ENCODE results near the gene SGTA.

SGTA gene

DNA sequence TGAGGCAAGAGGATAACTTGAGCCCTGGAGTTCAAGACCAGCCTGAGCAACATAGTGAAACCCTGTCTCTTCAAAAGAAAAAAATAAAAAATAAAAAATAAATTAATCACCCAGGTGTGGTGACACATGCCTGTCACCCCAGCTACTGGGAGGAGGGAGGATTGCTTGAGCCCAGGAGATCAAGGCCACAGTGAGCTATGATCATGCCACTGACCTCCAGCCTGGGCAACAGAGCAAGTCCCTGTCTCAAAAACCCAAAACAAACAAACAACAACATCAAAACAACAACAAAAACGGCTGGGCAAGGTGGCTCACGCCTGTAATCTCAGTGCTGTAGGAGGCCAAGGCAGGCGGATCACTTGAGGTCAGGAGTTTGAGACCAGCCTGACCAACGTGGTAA, 39.0 kb downstream of the SGTA start:
- no peak for DNase-seq

DNA sequence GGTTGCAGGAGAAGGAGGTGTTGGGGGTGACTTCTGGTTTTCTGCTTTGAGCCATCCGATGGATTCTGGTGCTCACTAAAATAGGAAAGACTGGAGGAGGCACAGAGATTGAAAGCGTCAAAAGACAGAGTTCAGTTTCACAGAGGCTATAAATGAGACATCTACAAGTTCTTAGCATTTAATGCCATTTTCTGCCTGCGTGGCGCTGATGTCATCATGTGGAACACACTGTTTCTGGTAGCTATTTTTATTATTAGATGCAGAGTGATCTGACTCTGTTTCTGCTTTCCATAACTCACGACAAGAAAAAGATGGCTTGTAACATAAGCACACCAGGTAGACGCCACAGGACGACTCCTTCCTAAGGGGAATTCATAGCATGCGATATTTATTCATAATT, 40.0 kb downstream of the SGTA start:
- DNase-seq, result no peak

DNA sequence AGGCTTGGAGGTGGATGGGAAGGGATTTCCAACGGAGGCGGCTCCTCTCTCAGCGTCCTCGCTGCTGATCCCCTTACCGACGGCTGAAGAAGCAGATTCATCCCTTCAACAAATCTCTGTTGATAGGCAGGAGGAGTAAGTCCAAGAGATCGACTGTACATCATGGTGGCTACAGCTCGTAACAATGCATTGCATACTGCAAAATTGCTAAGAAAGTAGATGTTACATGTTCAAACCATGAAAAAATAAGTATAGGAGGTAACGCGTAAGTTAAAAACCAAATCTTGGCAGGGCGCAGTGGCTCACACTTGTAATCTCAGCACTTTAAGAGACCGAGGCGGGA, 42.8 kb downstream of the SGTA start:
- DNase-seq, result no peak

DNA sequence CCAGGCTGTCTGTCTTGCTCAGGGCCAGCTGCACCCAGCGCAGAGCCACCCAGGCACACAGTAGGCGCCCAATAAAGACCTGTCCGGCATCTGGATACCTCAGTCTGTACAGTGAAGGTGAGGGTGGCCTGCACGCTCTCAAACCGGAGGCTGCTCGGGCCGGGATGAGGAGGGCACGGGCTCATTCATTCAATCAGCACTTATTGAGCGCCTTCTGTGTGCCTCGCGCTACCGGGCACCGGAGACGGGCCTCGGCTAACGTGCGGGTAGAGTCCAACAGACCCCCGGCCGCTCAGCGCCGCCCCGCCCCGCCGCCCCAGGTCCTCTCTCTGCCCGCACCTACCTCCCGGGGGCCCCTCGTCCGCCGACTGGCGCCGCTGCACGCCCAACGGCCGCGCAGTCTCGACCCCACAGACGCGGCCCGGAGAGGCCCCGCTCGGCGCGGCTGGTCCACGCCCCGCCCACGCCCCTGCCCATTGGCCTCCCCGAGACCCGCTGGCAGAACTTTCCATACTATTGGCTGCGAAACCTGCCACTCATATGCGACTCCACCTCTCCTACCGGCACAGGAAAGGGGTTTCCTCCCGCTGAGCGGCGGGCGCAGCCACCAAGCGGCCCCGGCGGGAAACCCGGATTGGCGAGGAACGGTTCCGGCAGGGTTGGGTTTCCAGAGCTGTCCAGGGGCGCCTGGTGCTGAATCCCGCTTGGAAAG, 43.3 kb downstream of the SGTA start, which contains the start of gene SLC39A3:
TSS of gene SLC39A3 (minus strand) at position 416 of the 712 bp plus-strand sequence. CDS start 2,760 bp downstream, outside the sequence.
- DNase-seq, result peak; percentile 96

DNA sequence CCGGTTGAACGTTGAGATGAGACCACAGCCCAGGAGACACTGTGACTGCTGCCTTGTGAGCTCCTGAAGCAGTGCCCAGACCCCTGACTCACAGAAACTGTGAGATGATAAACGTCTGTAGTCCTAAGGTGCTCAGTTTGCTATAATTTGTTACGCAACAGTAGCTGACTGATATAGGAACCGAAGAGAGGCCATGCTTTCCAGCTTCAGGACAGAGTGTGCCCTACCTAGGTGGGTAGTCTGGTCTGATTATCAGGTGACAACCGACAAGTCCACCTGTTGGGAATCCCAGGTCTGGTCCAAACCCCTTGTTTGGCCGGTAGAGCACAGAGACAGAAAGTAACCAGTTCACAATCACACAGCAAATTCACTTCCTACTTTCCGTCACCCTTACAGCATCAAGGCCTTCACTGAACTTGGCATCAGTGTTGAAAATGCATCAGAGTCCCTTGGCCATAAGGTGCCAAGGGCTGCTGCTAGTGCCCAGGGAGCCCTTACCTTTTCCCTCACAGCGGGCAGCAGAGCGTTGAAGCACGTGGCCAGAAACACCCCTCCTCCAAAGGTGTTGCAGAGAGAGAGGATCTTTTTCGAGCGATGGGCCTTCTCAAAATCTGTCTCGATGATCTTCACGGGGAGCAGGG, 46.4 kb downstream of the SGTA start:
- no peak for DNase-seq

DNA sequence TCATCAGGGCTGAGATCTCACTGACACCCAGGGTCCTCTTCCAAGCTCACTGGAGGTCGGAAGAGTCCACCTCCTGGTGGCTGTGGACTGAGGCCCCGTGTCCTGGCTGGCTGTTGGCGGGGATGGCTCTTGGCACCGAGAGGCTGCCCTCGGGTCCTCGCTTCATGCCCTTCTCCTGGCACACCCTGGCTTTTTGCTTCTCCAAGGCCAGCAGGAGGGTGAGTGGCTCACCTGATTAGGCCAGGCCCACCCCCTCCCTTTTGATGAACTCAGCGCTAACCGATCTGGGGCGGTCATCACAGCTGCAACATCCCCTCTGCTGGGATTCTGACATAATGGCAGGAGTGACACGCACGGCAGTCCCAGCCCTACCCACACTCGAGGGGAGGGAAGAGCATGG, 47.7 kb downstream of the SGTA start:
- DNase-seq, result no peak

DNA sequence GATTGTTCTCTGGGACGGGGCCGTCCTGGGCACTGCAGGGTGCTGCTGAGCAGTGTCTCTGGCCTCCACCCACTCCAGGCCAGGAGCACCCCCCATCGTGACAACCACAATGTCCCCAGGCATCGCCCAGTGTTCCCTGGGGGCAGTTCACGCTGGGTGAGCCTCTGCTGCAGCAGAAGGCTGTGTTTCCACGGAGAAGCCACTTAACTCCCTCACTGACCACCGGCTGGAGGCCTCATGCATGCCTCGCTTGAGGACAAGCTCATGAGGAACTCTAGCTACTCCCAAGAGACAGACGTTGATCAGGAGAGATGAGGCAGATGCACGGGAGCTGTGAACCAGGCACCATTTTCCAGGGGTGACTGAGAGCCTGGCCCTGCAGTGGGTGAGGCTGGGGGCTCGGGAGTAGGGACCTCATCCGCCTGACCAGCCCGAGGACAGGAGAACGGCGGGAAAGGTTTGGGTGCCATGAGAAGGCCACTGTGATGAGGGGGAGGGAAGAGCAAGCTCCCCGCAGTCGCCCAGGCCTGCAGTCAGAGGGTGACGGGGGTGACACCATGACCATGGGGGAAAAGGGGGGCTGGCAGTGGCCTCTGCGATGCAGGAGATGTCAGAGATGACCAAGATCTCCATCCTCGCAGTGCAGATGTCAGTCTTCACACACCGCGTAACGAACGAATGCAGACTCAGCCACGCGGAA, 48.3 kb downstream of the SGTA start:
- no peak for DNase-seq

DNA sequence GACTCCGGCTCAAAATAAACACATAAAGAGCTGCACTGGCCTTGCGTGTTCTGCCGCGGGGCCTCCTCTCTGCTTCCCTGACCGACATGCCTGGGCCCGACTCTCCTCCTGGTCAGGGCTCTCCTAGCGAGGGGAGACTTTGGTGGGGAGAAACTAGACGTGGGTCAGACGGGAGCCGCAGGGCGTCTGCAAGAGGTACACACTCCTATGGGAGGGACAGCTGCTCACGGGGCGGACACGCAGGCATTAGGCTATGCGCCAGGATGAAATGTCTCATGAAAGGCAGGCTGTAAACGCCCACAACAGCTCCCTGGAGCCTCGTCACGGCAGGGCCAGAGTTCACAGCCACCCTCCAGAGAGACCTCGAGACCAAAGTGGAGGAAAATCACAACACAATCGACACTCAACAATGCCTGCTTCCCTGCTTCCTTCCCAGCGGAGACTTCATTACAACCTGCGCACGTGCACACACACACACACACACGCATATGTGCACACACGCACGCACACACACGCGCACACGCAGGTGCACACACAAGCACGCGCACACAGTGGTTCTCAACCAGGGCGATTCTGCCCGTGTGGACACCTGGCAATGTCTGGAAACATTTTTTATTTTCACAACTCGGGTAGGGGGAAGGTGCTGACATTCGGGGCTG, 49.0 kb downstream of the SGTA start:
- no peak for DNase-seq

DNA sequence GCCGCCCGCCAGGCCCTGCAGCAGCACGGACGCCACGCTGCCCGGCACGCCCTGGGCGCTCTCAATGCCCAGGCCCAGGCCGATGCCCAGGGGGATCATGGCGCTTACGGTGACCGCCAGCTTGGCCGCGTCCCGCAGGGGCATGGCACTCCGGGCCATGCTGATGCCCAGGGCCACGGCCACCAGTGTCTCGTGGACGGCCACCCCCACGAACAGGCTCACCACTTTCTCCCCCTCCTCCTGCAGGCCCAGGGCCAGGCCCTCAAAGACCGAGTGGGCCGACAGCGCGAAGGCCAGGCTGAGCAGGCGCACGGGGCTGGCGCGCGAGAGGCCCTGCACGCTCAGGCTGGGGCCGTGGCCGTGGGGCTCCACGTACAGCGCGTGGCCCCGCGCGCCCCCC, 50.2 kb downstream of the SGTA start:
- no peak for DNase-seq

DNA sequence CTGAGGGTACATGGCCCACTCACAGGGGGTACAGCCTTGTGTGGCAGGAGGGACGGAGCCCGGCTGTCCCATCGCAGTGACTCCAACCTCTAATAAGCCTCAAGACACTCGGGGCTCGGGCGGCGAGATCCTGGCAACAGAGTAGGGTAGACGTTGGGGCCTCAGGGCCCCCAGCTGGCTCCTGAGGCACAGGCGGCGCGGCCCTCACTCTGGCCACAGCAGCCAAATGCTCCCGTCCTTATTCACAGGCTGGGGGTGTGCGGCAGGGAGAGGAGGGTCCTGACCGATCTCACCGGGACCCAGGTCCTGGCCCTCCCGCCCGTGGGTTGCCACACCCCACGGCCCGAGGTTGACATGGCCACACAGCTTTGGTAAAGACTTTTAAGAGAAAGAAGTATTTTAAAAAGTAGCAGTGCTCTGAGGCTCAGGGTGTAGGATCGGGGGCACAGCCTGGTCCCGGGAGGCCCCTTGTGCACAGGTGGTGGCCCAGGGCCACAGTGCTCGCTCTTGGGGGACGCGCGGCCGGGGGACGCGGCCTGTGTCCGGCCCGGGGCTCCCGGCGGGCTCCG, 50.8 kb downstream of the SGTA start:
- no peak for DNase-seq

DNA sequence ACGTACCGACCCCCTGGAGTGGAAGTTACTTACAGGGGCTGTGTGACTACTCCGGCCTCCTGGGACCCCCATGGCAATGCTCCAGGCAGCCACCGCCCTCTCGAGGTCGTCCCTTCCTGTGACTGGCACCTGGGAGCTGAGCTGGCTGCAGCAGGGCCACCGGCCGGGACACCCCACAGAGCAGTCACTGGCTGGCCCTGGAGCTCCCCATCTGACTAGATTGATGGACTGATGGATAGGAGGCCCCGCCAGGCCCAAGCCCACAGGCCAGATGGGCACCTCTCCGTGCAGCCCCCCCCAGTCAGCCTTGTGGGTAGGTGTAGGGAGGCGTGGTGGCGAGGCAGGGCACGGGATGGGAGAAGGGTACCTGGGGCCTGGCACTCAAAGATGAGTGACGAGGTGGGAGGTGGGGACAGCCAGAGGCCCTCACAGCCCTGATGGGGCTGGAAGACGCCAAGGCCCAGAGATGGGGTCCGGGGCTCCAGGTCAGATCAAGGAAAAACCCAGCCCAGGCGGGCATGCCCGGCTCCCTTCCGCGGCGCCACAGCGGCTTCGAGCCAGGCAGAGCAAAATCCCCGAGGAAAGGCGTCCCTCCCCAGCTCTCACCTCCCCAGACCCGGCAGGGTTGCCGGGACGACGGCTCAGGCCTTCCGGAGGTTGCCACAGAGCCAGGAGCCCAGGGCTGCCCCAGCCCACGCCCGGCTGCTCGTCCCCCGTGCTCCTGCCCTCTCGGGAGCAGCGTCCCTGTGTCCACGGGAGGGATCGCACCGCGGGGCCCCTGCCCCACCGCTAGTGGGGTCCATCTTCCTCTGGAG, 51.7 kb downstream of the SGTA start:
- peak; percentile 2 for DNase-seq

DNA sequence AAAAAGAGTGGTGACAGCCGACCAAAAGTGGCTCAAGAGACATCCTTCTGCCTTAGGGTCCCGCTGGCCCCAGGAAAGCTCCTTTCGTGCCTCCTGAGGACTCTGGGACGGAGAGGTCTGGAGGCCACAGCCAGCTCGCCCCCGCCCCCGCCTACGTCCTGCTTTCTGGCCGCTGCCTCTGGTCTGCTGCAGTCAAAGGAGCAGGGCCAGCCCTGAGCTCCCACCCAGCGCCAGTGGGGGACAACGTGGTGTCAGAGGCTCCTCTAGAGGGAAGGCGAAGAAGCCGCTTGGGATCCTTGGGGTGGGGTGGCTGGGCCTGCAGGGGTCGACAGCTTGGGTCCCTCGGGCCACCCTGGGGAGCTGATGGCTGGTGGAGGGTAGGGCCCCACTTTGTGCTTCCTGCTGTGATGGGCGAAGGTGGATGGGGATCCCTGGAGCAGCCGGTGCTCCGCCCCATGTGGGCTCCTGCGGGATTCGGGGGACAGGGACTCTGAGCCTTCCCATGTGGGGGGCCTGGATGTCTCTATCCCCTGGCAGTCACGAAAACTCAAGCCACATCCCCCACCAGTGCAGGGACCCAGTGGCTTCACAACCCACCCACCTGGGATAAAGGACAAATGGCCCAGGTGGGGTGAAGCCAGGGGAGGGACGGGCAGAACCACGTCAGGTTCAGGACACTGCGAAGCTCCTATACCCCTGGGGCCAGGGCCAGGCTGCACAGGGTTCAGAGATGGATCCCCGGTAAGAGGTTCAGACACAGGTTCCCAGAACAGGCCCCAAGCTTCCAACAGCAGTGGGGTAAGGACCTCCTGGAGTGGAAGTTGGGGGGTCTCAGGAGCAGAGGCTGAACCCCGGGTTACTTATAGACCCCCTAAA, 52.9 kb downstream of the SGTA start:
- no peak for DNase-seq

DNA sequence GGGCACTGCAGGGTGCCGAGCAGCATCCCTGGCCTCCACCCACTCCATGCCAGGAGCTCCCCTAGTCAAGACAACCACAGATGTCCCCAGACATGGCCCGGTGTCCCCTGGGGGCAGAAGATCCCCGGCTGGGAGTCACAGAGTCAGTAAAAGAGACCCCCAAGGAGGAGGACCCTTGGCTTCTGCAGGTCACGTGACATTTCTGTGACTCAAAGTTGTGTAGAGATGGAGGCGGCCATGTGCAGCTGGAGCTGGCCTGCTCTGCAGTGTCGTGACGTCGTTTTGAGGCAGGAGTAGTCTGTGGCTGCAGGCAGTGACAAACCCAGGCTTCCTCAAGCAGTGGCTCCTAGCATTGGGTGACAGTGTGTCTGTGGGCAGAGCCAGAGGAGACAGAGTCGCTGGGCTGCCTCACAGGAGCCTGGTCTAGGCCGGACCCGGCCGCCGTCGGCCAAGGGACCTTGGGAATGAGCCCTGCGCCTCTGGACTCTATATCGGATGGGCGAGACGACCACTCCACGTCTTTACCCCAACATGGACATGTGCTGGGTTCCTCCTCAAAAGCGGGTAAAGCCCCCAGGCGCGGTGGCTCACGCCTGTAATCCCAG, 54.2 kb downstream of the SGTA start:
- no peak for DNase-seq

DNA sequence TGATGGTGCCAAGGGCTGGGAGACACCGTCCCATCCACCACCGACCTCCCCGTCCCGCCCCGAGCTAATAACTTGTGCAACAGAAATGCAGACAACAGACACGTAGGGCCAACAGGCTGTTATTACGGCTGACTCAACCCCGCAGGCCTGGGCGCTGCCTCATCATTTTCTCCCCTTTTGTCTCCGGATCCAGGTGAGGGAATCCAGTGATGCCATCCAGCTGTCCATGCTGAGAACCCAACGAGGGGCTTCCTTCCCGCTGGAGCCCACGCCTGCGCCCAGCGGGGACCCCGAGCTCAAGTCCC, 55.5 kb downstream of the SGTA start:
- no peak for DNase-seq

DNA sequence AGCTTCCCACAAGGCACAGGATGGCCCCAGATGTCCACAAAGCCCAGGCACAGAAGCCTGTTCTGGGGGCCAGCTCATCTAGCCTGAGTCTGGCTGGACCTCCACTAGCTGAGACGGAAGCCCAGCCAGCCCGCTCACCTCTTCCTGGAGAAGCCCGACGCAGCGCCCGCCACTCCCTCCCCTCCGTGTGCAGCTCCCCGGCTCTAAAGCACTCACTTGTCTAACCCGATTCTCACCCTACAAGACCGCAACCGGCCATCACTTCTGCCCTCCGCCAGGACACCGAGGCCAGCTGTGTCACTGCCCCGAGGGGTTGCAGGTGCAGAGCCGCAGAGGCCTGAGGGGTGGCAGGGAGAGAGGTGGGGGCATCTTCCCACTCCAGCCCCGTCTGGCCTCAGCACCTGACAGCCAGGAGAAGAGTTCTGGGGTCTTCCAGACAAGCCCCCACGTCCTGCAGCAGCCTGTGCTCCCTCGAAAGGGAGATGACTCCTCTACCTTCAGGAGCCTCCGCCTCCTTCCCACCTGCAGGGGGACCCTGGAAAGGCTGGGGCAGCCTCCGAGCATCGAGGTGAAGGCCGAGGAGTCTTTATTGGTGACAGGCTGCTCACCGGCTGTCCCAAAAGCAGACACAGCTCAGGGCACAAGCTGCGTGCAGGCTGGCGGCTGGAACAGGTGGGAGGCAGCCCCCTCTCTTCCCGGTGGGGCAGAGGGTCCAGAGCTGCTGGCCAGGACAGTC, 56.0 kb downstream of the SGTA start:
- no peak for DNase-seq

DNA sequence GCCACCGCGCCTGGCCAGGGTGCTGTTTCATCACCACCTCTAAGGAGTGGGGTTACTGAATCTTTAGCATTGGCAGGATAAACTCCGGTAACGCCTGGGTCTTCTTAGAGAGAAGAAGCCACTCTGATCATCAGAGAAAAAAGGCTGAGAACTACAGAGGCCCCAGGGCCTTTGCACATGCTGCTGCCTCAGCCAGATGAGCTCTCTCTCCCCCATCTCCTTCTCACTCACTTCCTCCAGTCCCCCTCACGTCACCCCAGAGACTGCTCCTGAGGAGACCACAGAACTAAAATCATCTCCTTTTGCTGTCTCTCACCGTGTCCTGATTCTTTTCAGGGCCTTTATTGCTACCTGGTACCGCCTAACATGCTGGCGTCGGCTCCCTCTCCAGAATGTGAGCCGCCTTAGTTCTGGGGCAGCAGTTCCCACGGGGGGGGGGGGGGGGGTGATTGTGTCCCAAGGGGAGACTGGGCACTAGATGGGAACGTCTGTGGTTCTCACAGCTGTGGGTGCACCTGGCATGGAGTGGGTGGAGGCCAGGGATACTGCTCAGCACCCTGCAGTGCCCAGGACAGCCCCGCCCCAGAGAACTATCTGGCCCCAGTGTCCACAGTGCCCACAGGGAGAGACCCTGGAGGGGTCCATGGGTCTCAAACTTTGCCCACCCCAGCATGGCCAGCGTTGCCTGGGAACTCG, 56.8 kb downstream of the SGTA start:
- no peak for DNase-seq

DNA sequence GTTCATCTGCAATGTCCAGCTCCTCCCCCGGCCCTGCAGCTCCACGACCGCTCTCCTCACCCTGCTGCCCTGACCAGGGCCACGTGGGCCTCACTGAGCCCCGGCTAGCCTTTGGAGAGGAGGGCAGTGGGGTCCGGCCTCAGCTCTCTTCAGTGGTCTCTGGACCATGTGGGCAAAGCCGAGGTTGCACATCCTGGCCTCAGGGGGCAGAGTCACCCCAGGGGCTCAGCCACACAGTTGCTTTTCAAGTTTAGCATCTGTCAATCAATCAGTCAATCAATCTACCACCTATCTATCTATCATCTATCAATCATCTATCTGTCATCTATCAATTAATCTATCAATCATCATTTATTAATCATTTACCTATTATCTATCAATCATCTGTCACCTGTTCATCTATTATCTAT, 58.9 kb downstream of the SGTA start:
- DNase-seq, result no peak

DNA sequence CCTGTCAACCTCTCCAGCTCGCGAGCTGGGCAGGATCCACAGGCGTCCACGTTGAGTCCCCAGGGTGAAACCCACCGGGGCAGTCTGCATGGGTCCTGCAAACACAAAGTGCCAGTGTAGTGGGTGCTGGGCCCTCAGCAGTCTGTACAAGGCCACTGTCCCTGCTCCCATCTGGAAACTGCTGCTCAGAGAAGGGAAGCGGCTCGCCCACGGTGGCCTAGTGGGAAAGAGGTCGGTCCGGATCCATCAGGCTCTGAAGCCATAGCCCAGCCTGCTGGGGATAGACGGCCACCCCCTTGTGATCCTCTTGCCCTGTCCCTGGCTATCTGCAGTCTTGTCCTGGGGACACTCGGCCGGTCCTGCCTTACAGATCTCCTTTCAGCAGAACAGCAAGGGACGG, 59.3 kb downstream of the SGTA start:
- DNase-seq, result no peak

DNA sequence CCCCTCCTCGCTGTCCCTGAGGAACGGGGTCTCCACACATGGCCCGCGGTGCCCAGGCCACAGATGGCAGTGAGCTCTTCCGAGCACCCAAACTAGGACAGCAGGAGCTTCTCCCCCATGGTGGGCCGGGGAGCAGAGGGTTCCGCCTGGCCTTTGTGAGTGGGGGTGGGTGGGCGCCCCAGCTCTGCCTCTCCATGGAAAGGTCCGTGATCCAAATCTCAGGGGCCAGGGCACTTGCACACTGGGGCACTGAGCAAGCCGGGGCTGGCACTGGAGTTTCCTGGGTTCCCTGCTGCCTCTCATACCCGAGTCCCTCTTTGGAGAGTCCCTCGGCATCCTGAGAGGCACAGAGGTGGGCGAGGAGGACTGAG, 59.7 kb downstream of the SGTA start:
- DNase-seq, result no peak

Data from midbrain (tissue), 1 donor.